RPMI8226 (cell line): Measurements from ENCODE around the gene ZMIZ1.

Experiments
- DNase-seq: peaks from one replicate; pipeline ENCODE4 v3.0.0-alpha.2; 2015

The ZMIZ1 gene

GRCh38 chr10:79191951-79192676 is 123.3 kb downstream of the ZMIZ1 start:
- peak; percentile 27 for DNase-seq

GRCh38 chr10:79192677-79193003 is 123.9 kb downstream of the ZMIZ1 start:
- no peak for DNase-seq

GRCh38 chr10:79193694-79194382 is 125.1 kb downstream of the ZMIZ1 start:
- DNase-seq, result no peak

GRCh38 chr10:79195091-79195923 is 126.5 kb downstream of the ZMIZ1 start:
- peak; percentile 74 for DNase-seq

GRCh38 chr10:79196470-79197461 is 128.0 kb downstream of the ZMIZ1 start:
- DNase-seq, result peak; percentile 74

- DNase-seq, result no peak
Observed at GRCh38 chr10:79197558-79197957, 128.8 kb downstream of the ZMIZ1 start.

GRCh38 chr10:79200346-79200745 is 131.6 kb downstream of the ZMIZ1 start:
- DNase-seq, result no peak

GRCh38 chr10:79201706-79202105 is 132.9 kb downstream of the ZMIZ1 start:
- no peak for DNase-seq

- DNase-seq, result peak; percentile 63
Observed at GRCh38 chr10:79202188-79203013, 133.6 kb downstream of the ZMIZ1 start.

- no peak for DNase-seq
Observed at GRCh38 chr10:79203014-79203644, 134.4 kb downstream of the ZMIZ1 start.

- DNase-seq, result no peak
Observed at GRCh38 chr10:79203833-79204232, 135.1 kb downstream of the ZMIZ1 start.

- DNase-seq, result no peak
Observed at GRCh38 chr10:79206300-79207095, 137.7 kb downstream of the ZMIZ1 start.

GRCh38 chr10:79207096-79207357 is 138.3 kb downstream of the ZMIZ1 start:
- no peak for DNase-seq

- DNase-seq, result no peak
Observed at GRCh38 chr10:79207726-79208125, 139.0 kb downstream of the ZMIZ1 start.

GRCh38 chr10:79208251-79208983 is 139.7 kb downstream of the ZMIZ1 start:
- DNase-seq, result no peak

GRCh38 chr10:79209340-79209739 is 140.6 kb downstream of the ZMIZ1 start:
- no peak for DNase-seq

- no peak for DNase-seq
Observed at GRCh38 chr10:79209831-79210230, 141.1 kb downstream of the ZMIZ1 start.

- no peak for DNase-seq
Observed at GRCh38 chr10:79210672-79211071, 141.9 kb downstream of the ZMIZ1 start.

- DNase-seq, result no peak
Observed at GRCh38 chr10:79211616-79212015, 142.8 kb downstream of the ZMIZ1 start.

GRCh38 chr10:79215531-79215930 is 146.8 kb downstream of the ZMIZ1 start:
- DNase-seq, result no peak
